GM18907 (cell line): ENCODE data around the gene RFTN1.
A peak's percentile ranks its signal among the peaks of the same experiment; 100 is the strongest.

Experiments used
- ATAC-seq: cut with Tn5 transposase; IDR thresholded peaks from one replicate; pipeline ENCODE4 v1.9.1; 2021; ENCODE audit warnings: mild to moderate bottlenecking, moderate library complexity; ENCODE audit not compliant: unreplicated experiment

RFTN1 gene

GRCh38 chr3:16513141-16514020 lies at the start of gene RFTN1:
TSS of gene RFTN1 (minus strand) at chr3:16513699. CDS start at chr3:16493869, 19,830 bp downstream.
- no peak for ATAC-seq

- no peak for ATAC-seq
These were observed 46.3 kb upstream of the RFTN1 start for GRCh38 chr3:16559653-16560365.

- no peak for ATAC-seq
These were observed 40.6 kb upstream of the RFTN1 start for GRCh38 chr3:16554126-16554525.

- no peak for ATAC-seq
These were observed 39.3 kb upstream of the RFTN1 start for GRCh38 chr3:16552757-16553156.

- ATAC-seq, result no peak
These were observed 38.0 kb upstream of the RFTN1 start for GRCh38 chr3:16551342-16551976.

GRCh38 chr3:16550676-16551341 lies 37.3 kb upstream of the RFTN1 start:
- ATAC-seq, result peak; percentile 90

- ATAC-seq, result peak; percentile 26
These were observed 36.8 kb upstream of the RFTN1 start for GRCh38 chr3:16550305-16550675.

GRCh38 chr3:16548721-16549120 lies 35.2 kb upstream of the RFTN1 start:
- ATAC-seq, result no peak

- ATAC-seq, result no peak
These were observed 34.3 kb upstream of the RFTN1 start for GRCh38 chr3:16547561-16548357.

GRCh38 chr3:16546186-16547010 lies 32.9 kb upstream of the RFTN1 start:
- no peak for ATAC-seq

- no peak for ATAC-seq
These were observed 32.1 kb upstream of the RFTN1 start for GRCh38 chr3:16545413-16546185.

- no peak for ATAC-seq
These were observed 29.9 kb upstream of the RFTN1 start for GRCh38 chr3:16543242-16543864.

GRCh38 chr3:16538507-16538906 lies 25.0 kb upstream of the RFTN1 start:
- ATAC-seq, result no peak

- ATAC-seq, result no peak
These were observed 23.5 kb upstream of the RFTN1 start for GRCh38 chr3:16536996-16537395.

- no peak for ATAC-seq
These were observed 22.8 kb upstream of the RFTN1 start for GRCh38 chr3:16536344-16536663.

- ATAC-seq, result no peak
These were observed 21.3 kb upstream of the RFTN1 start for GRCh38 chr3:16534640-16535262.

- ATAC-seq, result no peak
These were observed 20.6 kb upstream of the RFTN1 start for GRCh38 chr3:16533928-16534574.
